ENCODE results near the gene INCA1.

Gene INCA1

DNA sequence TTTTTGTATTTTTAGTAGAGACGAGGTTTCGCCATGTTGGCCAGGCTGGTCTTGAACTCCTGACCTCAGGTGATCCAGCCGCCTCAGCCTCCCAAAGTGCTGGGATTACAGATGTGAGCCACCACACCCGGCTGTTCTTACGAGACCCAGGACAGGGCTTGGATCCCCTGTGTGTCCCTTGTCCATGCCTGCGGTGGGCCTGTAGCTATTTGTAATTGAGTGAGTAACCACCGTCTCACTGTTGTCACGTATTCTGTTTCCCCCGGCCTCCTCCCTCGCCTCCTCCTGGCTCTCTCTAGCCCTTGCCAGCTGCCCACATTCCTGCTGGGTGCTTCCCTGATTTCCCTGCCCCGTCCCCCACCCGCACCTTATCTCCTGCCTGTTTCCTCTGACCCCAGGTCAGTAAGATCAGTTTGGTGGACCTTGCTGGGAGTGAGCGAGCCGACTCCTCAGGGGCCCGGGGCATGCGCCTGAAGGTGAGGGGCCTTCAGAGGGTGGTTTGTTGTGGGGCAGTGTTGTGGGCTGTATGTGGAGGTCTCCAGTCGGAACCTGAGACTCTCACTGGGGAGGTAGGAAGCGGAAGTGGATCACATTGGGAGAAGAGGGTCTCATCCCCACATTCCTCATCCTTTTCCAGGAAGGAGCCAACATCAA lies 6.0 kb upstream of the INCA1 start:
- no peak for DNase-seq

- DNase-seq = no peak
Measured at GRCh38 chr17:5002121-5002788, 4.9 kb upstream of the INCA1 start.

- no peak for DNase-seq
Measured at GRCh38 chr17:5000237-5000639, 2.9 kb upstream of the INCA1 start.

DNA sequence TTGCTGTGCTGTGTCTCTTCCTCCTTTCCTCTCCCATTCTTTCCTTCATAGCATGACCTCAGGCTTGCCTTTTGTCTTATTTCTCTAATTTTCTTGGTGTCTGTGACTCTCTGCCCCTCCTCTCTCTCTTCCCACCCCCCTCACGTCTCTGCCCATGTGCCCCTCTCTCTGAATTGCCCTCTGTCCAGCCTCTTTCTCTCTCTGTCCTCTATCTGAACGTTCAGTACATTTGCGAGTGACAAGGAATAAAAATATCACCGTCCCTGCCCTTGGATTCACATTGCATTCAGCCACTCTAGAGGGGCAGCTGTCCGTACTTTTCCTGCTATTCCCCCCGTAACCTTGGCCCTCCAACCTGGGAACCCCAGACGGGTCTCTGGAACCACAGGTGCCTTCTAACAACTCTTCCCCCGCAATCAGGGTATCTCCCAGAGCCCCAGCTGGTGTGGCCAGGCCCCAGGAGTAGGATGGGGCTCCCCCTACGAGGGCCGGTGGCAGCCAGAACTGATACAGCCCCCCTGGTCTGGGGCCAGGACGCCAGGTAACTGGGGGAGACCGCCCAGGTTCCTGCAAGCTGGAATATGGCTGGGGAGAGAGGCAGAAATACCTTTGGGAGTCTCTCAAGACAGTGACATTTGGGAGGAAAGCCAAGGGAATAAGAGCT lies 2.2 kb upstream of the INCA1 start:
- DNase-seq = no peak

GRCh38 chr17:4998732-4999429 lies 1.6 kb upstream of the INCA1 start:
- DNase-seq = no peak

- DNase-seq = no peak
Measured at GRCh38 chr17:4998027-4998731, 857 bp upstream of the INCA1 start.

DNA sequence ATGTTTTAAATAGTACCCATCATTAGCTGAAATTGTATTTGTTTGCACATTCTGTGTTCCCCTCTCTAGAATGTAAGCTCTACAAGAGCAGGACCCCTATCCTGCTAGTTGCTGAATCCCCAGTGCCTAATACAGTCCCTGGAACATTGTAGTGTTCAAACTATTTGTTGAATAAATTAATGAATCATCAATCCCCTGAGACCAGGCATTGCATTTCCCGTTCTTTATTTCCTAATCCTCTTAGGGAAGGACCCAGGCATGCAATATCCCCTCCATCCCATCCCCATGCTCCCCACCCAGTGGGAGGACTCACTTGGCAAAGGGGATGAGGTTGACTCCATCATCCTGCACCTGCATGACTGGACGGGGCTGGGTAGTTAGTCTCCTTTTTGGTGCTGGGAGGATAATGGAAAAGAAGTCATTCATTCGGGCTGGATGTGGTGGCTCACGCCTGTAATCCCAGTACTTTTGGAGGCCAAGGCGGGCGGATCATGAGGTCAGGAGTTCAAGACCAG lies 3.2 kb downstream of the INCA1 start:
- no peak for DNase-seq

DNA sequence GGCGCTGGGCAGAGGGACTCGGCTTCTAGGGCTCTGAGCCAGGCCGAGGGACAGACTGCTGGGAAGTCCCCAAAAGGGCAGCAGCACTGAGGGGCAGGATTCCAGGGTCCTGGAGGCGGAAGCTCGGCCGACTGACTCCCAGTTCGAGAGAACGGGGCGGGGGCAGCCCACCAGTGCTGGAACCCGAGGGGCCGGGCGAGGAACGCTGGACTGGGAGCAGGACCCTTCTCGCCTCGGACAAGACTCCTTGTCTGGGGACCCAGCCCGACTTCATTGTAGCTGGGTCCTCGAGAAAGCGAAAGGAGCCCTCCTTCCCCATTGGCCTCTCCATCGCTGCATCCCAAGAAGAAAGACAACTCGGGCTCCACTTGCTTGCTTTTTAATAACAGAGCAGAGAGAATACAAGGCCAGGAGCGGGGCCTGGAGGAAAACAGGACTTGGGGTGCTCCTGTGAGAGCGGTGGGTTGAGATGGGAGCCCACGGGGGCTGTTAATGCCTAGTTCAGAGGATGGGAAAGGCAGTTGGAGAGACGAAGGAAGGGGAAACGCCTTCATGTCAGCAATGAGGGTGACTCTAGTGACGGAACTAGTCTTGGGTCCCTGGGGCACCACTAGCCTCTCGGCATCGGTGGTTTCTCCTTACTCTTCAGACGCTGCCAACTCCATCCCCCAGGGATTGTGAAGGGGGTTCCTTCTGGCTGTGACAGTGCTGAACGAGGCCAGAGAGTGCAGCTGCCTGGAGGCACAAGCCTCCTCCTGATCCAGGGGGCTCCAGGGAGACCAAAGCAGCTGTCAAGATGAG lies 9.4 kb downstream of the INCA1 start:
- no peak for DNase-seq

DNA sequence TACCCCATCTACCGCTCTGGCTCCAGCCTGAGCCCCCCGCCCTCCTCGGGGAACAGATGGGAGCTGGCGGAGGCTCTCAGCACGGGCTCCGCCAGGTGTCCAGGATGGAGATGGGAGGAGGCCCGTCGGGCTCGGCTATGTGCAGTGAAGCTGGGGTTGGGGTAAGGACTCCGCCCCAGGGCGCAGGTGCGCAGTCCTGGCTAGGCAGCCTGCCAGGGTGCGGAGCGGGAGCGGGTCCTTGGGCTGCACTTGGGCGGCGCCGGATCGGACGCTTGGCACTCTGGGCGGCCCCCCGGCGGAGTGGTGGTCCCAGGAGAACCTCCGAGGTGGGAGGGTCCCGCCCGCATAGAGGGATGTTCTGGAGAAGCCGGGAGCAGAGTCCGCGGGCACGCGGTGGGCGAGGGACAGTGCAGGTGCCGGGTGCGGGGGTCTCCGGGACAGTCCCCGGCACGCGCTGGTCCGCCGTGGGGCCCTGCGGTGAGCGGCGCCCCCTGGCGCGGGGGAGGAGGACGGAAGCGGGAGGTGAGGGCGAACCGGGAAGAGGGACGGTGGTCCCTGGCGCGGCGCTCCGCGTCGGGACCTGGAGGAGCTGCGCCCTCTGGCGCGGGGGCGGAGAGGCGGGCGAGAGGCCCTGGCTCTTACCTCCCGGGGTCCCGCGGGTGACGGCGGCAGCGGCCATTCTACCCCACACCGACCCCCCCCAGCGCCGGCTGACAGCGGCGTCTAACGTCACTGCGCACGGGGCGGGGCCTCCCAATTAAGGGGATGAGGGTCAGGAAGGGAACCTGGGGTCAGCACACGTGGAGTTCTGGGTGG lies 10.2 kb downstream of the INCA1 start, which contains the start of gene CAMTA2:
Gene CAMTA2, minus strand, starts transcription at position 725 of the 816 bp plus-strand sequence. CDS start 1,453 bp downstream, outside the sequence.
- DNase-seq = peak; percentile 96

DNA sequence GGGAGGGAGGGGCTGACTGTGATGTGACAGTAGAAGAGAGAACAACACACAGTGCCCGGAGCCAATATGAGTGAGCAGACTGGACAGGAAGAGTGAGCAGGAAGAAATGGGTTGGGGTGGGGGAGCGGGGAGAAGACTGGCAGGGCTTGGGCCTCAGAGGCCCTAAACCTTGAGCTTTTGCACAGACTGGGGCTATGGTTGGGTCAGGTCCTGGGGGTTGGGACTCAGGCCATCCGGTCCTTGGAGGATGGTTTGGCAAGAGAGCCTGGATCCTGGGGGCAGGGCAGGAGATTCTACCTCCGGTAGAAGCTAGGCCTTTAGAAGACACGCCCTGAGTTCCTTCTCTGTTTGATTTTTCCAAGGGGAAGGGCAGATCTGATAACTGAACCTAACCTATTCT lies 10.9 kb downstream of the INCA1 start:
- no peak for DNase-seq

DNA sequence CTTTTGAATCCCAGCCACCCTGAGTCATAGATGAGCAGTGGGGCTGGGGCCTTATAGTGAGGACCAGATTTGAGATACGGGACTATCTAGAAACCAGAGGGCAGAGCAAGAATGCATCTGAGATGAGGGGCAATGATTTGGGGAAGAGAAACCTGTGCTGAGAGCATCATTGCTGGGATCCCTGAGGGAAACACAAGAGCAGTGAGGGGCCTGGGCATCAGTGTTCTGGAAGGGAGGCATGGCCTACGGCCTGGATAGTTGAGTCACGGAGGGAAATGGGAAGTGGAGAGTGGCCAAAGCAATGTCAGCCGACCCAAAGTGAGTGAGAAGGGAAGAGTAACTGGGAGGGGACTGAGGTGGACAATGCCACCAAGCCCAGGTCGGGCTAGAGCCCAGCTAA lies 15.0 kb downstream of the INCA1 start:
- no peak for DNase-seq

DNA sequence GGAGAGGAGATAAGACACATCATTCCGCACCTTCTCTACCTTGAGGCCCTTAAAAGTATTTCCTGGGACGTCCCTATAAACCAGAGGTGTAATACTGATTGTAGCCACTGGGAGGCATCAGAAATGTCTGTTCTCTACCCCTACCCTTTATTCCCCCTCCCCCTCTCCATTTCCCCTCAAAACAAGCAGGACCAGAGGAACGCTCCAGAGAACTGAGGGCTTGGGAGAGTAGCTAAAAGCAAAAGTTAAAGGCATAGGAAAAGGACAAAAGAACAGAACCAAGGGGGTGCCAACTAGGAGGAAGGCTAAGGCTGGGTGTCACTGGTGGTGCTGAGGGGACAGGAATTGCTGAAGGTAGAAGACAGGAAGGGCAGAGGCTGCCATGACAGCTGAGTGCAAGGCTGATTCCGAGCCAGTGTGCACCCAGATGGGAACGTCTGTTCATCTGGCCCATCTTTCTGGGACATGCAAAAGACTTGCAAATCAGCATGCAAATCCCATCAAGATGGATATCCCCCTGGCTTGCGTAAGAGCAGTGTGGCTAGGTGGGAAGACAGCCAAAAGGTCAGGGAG lies 16.6 kb downstream of the INCA1 start:
- DNase-seq = no peak

DNA sequence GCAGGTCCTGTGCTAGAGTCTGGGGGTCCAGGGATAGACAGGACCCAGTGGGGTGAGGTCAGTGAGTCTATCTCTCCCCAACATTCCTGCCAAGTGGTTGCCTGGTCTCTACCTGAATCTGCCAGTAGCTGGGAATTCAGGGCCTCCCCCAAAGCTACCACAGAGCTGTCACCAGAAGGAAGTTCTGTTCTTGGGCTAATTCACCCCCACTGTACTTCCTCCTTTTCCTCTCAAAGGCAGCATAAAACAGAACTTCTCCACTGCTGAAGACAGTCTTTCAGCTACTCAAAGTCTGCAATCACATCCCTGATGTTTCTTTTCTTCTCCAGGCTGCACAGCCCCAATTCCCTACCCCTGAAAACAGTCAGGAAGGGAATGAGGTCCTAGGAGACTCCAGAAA lies 18.6 kb downstream of the INCA1 start:
- no peak for DNase-seq

DNA sequence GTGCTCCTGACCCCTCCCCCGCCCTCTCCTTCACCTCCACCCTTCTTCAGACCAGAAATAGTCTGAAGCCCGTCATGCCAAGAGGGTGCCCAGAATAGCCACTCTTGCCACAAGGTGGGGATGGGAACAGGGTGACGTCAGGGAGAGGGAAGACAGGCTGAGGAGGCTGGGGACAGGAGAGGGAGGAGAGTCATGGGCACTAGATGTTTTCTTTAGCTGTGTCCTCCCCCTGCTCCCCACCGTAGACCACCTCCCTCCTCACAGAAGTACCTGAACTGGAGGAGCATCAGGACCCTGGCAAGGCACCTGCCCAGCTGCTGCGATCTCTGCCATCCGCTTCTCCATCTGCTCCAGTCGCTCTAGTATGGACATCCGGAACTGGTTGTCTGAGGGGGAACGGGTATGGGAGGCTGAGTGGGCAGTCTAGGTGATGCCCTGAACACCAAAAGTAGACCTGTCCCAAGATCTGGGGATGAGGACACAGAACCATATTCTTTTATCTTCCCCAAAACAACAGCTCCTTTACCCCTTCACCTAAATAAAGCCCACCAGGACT lies 23.1 kb downstream of the INCA1 start:
- no peak for DNase-seq

- DNase-seq = no peak
Measured at GRCh38 chr17:4973256-4974114, 23.8 kb downstream of the INCA1 start.

- no peak for DNase-seq
Measured at GRCh38 chr17:4972752-4973151, 24.6 kb downstream of the INCA1 start.

DNA sequence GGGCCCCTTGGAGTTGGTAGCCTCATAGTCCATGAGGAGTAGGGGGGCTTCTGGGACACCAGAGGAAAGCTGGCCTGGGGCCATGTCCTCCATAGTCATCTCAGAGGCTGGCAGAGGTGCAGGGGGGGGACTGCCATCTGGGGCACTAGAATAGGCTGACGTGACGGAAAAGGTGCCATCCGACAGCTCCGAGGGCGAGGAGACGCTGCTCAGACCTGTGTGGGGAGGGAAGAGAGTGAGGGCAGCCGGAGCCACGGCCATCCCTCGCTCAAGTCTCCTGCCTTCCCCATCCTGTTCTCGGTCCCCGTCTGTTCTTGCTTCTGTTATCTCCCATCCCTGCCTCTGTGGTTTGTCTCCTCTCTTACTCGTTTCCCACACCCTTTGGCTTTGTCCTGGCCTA lies 25.0 kb downstream of the INCA1 start:
- no peak for DNase-seq

- no peak for DNase-seq
Measured at GRCh38 chr17:4971826-4972225, 25.5 kb downstream of the INCA1 start.

GRCh38 chr17:4970273-4970672 lies 27.0 kb downstream of the INCA1 start:
- DNase-seq = peak; percentile 62
